ENCODE results near the gene MROH2A. TPM values are rescaled to one million over a fixed set of nuclear protein-coding genes. Genes with fewer than 3 reads are reported as not detected.

Gene MROH2A
- total and polyA plus RNA-seq, 12 donors: not detected

Other genes with a start within 250 kb of the MROH2A start
- 10 to 100 TPM; 12.0 to 19.8 (median 16.1) TPM for gene USP40, start 211.5 kb upstream of the MROH2A start, total RNA-seq
- gene USP40, start 211.5 kb upstream of the MROH2A start, polyA plus RNA-seq: 10 to 100 TPM in 1 of 2 donors, 1 to 10 TPM in 1; 9.1 to 32.8 TPM
- under 1 TPM in 1 of 10 donors, not detected in 9; 0.11 TPM for gene UGT1A8, start 160.7 kb upstream of the MROH2A start, total RNA-seq
- not detected for gene UGT1A8, start 160.7 kb upstream of the MROH2A start, polyA plus RNA-seq
- not detected for gene UGT1A10, start 141.9 kb upstream of the MROH2A start, total RNA-seq
- not detected for gene UGT1A10, start 141.9 kb upstream of the MROH2A start, polyA plus RNA-seq
- not detected for gene UGT1A9, start 106.4 kb upstream of the MROH2A start, total RNA-seq
- not detected for gene UGT1A9, start 106.4 kb upstream of the MROH2A start, polyA plus RNA-seq
- not detected for gene UGT1A7, start 96.4 kb upstream of the MROH2A start, total RNA-seq
- under 1 TPM in 1 of 2 donors, not detected in 1; 0.01 TPM for gene UGT1A7, start 96.4 kb upstream of the MROH2A start, polyA plus RNA-seq
- gene UGT1A6, start 85.4 kb upstream of the MROH2A start, total RNA-seq: not detected
- gene UGT1A6, start 85.4 kb upstream of the MROH2A start, polyA plus RNA-seq: not detected
- not detected for gene UGT1A5, start 65.4 kb upstream of the MROH2A start, total RNA-seq
- gene UGT1A5, start 65.4 kb upstream of the MROH2A start, polyA plus RNA-seq: not detected
- not detected for gene UGT1A4, start 59.6 kb upstream of the MROH2A start, total RNA-seq
- gene UGT1A4, start 59.6 kb upstream of the MROH2A start, polyA plus RNA-seq: not detected
- gene UGT1A3, start 49.3 kb upstream of the MROH2A start, total RNA-seq: not detected
- gene UGT1A3, start 49.3 kb upstream of the MROH2A start, polyA plus RNA-seq: not detected
- not detected for gene UGT1A1, start 18.1 kb upstream of the MROH2A start, total RNA-seq
- not detected for gene UGT1A1, start 18.1 kb upstream of the MROH2A start, polyA plus RNA-seq
- 1 to 10 TPM in 2 of 10 donors, under 1 TPM in 4, not detected in 4; 0.24 to 2.9 (median 0.45) TPM for gene HJURP, start 76.2 kb downstream of the MROH2A start, total RNA-seq
- gene HJURP, start 76.2 kb downstream of the MROH2A start, polyA plus RNA-seq: under 1 TPM; 0.22 to 0.28 TPM
- gene TRPM8, start 139.0 kb downstream of the MROH2A start, total RNA-seq: not detected
- not detected for gene TRPM8, start 139.0 kb downstream of the MROH2A start, polyA plus RNA-seq